A673 (cell line): Measurements from ENCODE around the gene UTP20. TPM values are rescaled to one million over a fixed set of nuclear protein-coding genes. Genes with fewer than 3 reads are reported as not detected.

Experiments
- BruUV-seq: library from RNA; stranded (reverse); fragments of 400-500 nt; replicated peaks from 2 replicates; lab custom pipeline; 2021; lab: Mats Ljungman, UMichigan
- CTCF ChIA-PET: fragments of 300-600 bp; sonication (Branson Sonifier 250); formaldehyde crosslinking; loops from one replicate; lab custom pipeline; 2022; ENCODE audit warnings: antibody characterized with exemption; lab: Charles Lee
- POLR2A ChIA-PET: fragments of 300-600 bp; sonication (Branson Sonifier 250); formaldehyde crosslinking; loops from one replicate; lab custom pipeline; 2022; ENCODE audit warnings: antibody characterized with exemption; ENCODE audit not compliant: low non-redundant PET; lab: Charles Lee
- DNase-seq: peaks from one replicate; pipeline ENCODE4 v3.0.0-alpha.2; 2015; ENCODE audit warnings: low spot score
- H3K27ac ChIP-seq: fragments of 200-600 bp; sonication (generic); 2 replicates; pipeline ENCODE4 v1.5.1; 2016; ENCODE audit warnings: mixed run types, low read depth, mild to moderate bottlenecking, mixed read lengths, antibody characterized with exemption, low read length; ENCODE audit not compliant: poor library complexity, severe bottlenecking
- H3K27me3 ChIP-seq: fragments of 200-600 bp; sonication (generic); replicated peaks from 2 replicates; pipeline ENCODE4 v1.6.1; 2017; ENCODE audit warnings: mixed run types, low read depth, mild to moderate bottlenecking, mixed read lengths, antibody characterized with exemption, low read length; ENCODE audit not compliant: insufficient read depth, poor library complexity
- H3K36me3 ChIP-seq: fragments of 200-600 bp; sonication (generic); 2 replicates; pipeline ENCODE4 v1.6.1; 2016; ENCODE audit warnings: mixed run types, mild to moderate bottlenecking, mixed read lengths, antibody characterized with exemption, low read length; ENCODE audit not compliant: insufficient read depth, poor library complexity, severe bottlenecking
- H3K4me1 ChIP-seq: fragments of 200-600 bp; sonication (generic); 2 replicates; pipeline ENCODE4 v1.6.1; 2017; ENCODE audit warnings: mixed run types, mild to moderate bottlenecking, mixed read lengths, antibody characterized with exemption, low read length; ENCODE audit not compliant: insufficient read depth, poor library complexity, severe bottlenecking
- H3K4me3 ChIP-seq: fragments of 200-600 bp; sonication (generic); 2 replicates; pipeline ENCODE4 v1.5.1; 2016; ENCODE audit warnings: low read depth, mixed run types, mild to moderate bottlenecking, mixed read lengths, low read length; ENCODE audit not compliant: poor library complexity, severe bottlenecking
- H3K9me3 ChIP-seq: fragments of 200-600 bp; sonication (generic); 2 replicates; pipeline ENCODE4 v1.6.1; 2016; ENCODE audit warnings: mixed run types, low read depth, mild to moderate bottlenecking, mixed read lengths, antibody characterized with exemption, low read length; ENCODE audit not compliant: poor library complexity, severe bottlenecking
- EZH2 ChIP-seq: fragments of 200-600 bp; sonication (generic); IDR thresholded peaks from 2 replicates; pipeline ENCODE4 v1.6.1; 2017; ENCODE audit warnings: borderline replicate concordance, low read depth, mild to moderate bottlenecking, mixed read lengths, antibody characterized with exemption, low read length; ENCODE audit not compliant: poor library complexity, severe bottlenecking
- intact Hi-C: fragments of 100-400 bp; cut with micrococcal nuclease; formaldehyde crosslinking; loops from one replicate; pipeline ENCODE4 v1.10.0; 2022; ENCODE audit not compliant: unreplicated experiment
- total RNA-seq: library from RNA; stranded (reverse); gene quantifications from 2 replicates; pipeline ENCODE4 v1.2.3, GENCODE V29; 2021
- TF ChIP-seq, protein P1 (sequence below): fragments of 300-800, 200-600 bp; sonication (generic); conservative IDR thresholded peaks from 2 replicates; pipeline ENCODE4 v1.5.1; 2017; ENCODE audit warnings: low read depth, mild to moderate bottlenecking, antibody characterized with exemption, low read length, moderate library complexity, mixed read lengths

The UTP20 gene
- total RNA-seq, 1 experiment from 2014 or later, result 53.5 TPM

- Histone ChIP-seq H3K27ac (no peak overlapping the region), H3K36me3 (peaks cover 29% of the 10 kb centered on the region), H3K4me1 (no peaks in the 10 kb centered on the region), H3K27me3 (no peaks in the 10 kb centered on the region), H3K9me3 (no peaks in the 10 kb centered on the region), H3K4me3 (no peak overlapping the region)
- TF ChIP-seq EZH2, result no peak
- TF ChIP-seq, protein P1, sequence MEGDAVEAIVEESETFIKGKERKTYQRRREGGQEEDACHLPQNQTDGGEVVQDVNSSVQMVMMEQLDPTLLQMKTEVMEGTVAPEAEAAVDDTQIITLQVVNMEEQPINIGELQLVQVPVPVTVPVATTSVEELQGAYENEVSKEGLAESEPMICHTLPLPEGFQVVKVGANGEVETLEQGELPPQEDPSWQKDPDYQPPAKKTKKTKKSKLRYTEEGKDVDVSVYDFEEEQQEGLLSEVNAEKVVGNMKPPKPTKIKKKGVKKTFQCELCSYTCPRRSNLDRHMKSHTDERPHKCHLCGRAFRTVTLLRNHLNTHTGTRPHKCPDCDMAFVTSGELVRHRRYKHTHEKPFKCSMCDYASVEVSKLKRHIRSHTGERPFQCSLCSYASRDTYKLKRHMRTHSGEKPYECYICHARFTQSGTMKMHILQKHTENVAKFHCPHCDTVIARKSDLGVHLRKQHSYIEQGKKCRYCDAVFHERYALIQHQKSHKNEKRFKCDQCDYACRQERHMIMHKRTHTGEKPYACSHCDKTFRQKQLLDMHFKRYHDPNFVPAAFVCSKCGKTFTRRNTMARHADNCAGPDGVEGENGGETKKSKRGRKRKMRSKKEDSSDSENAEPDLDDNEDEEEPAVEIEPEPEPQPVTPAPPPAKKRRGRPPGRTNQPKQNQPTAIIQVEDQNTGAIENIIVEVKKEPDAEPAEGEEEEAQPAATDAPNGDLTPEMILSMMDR, result no peak
- ChIA-PET CTCF (no interaction called here), POLR2A (no interaction called here)
- intact Hi-C loops, result no loop called here
- no peak for DNase-seq
- BruUV-seq, result no TSS peak
Measured at GRCh38 chr12:101302741-101303140, 22.8 kb downstream of the UTP20 start.

- BruUV-seq, result no TSS peak
- Histone ChIP-seq H3K4me3 (no peak overlapping the region), H3K9me3 (no peaks in the 10 kb centered on the region), H3K36me3 (peaks cover 21% of the 10 kb centered on the region), H3K27me3 (no peaks in the 10 kb centered on the region), H3K4me1 (no peaks in the 10 kb centered on the region), H3K27ac (no peak overlapping the region)
- no peak for TF ChIP-seq EZH2
- TF ChIP-seq, protein P1, result no peak
- DNase-seq, result no peak
- intact Hi-C loops, result no loop called here
- POLR2A ChIA-PET, result no interaction called here
- CTCF ChIA-PET, result no interaction called here
Measured at GRCh38 chr12:101305226-101305779, 25.4 kb downstream of the UTP20 start.

DNA sequence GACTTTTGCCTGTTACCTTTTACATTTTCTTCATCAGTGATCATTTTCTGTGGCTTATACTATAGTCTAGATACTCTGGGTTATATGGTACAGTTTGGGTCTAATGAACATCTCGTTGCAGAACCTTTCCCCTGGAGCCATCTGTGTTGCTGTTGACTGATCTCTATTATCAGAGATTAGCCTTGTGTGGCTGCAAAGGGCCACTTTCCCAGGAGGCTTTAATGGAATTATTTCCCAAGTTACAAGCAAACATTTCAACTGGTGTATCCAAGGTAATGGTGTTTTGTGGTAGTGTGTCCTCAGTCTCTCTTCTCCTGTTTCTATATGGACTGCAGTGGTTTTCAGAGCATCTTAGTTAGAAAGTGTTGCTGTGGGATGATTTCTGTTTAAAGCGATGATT lies 25.9 kb downstream of the UTP20 start:
- Histone ChIP-seq H3K27ac (no peak overlapping the region), H3K4me3 (no peak overlapping the region), H3K4me1 (no peaks in the 10 kb centered on the region), H3K9me3 (no peaks in the 10 kb centered on the region), H3K36me3 (peaks cover 17% of the 10 kb centered on the region), H3K27me3 (no peaks in the 10 kb centered on the region)
- intact Hi-C loops, result no loop called here
- no peak for DNase-seq
- TF ChIP-seq EZH2, result no peak
- CTCF ChIA-PET, result no interaction called here
- BruUV-seq, result no TSS peak
- POLR2A ChIA-PET, result no interaction called here

DNA sequence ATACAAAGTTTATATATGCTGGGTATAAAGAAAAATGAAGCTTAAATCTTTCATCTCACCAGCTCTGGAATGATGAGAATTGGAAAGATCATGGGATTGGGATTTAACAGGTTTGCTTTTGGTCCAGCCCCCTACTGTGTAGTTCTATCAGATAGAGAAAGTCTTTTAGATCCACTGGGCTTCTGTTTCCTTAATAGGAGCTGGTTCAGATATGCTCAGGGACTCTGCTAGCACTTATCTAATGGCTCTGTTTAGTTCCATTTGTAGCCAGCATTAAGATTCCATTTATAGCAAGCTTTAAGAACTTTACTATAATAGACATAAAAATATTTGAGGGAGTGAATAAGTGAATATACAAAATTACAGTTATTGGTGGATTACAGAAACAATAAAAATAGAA lies 42.6 kb downstream of the UTP20 start:
- no peaks in the 10 kb centered on the region for H3K4me1 ChIP-seq
- no peaks in the 10 kb centered on the region for H3K9me3 ChIP-seq
- DNase-seq, result no peak
- peaks cover 52% of the 10 kb centered on the region for H3K36me3 ChIP-seq
- BruUV-seq, result no TSS peak
- H3K27ac ChIP-seq, result no peak overlapping the region
- ChIA-PET CTCF (no interaction called here), POLR2A (no interaction called here)
- H3K4me3 ChIP-seq, result no peak overlapping the region
- intact Hi-C loops, result loop anchor here (2.0 to 5.0 kb wide), 2 partner anchors 494 to 975 kb away; no protein-coding TSS in a partner anchor
- no peaks in the 10 kb centered on the region for H3K27me3 ChIP-seq
- TF ChIP-seq, protein P1, result no peak
- no peak for TF ChIP-seq EZH2
